IPS-15b (cell line): Measurements from ENCODE around the gene NEK3.

ENCODE experiments used
- H3K27me3 ChIP-seq: one replicate; pipeline ENCODE4 v1.6.1; 2013; ENCODE audit warnings: low read length; ENCODE audit not compliant: control insufficient read depth, insufficient read depth
- H3K36me3 ChIP-seq: one replicate; pipeline ENCODE4 v1.6.1; 2013; ENCODE audit warnings: low read length; ENCODE audit not compliant: control insufficient read depth, insufficient read depth
- H3K4me1 ChIP-seq: one replicate; pipeline ENCODE4 v1.6.1; 2013; ENCODE audit warnings: mild to moderate bottlenecking, low read length; ENCODE audit not compliant: control insufficient read depth, insufficient read depth
- H3K4me3 ChIP-seq: one replicate; pipeline ENCODE4 v1.5.1; 2013; ENCODE audit warnings: low read depth, low read length
- H3K9ac ChIP-seq: one replicate; pipeline ENCODE4 v1.6.1; 2013; ENCODE audit warnings: low read depth, mild to moderate bottlenecking, low read length
- H3K9me3 ChIP-seq: one replicate; pipeline ENCODE4 v1.6.1; 2013; ENCODE audit warnings: mild to moderate bottlenecking, low read length; ENCODE audit not compliant: control insufficient read depth, insufficient read depth

Gene NEK3

GRCh38 chr13:52130641-52131040 lies 28.8 kb downstream of the NEK3 start:
- Histone ChIP-seq H3K27me3 (peaks cover 10% of the 10 kb centered on the region), H3K36me3 (no peaks in the 10 kb centered on the region), H3K9me3 (no peaks in the 10 kb centered on the region), H3K9ac (no peak overlapping the region), H3K4me3 (no peak overlapping the region), H3K4me1 (peaks cover 3% of the 10 kb centered on the region)

- H3K36me3 ChIP-seq = no peaks in the 10 kb centered on the region
- no peaks in the 10 kb centered on the region for H3K9me3 ChIP-seq
- peak within 1 kb of the TSS; percentile 62 for H3K4me3 ChIP-seq
- peaks cover 3% of the 10 kb centered on the region for H3K4me1 ChIP-seq
- H3K27me3 ChIP-seq = peaks cover 10% of the 10 kb centered on the region
- peak within 1 kb of the TSS; percentile 70 for H3K9ac ChIP-seq
Observed at GRCh38 chr13:52128714-52129700, 30.4 kb downstream of the NEK3 start, which contains the start of gene NEK5. Gene NEK5 (minus strand): TSS chr13:52129073. CDS start chr13:52127482, 1,591 bp downstream.

GRCh38 chr13:52127783-52128702 lies 31.4 kb downstream of the NEK3 start:
- no peaks in the 10 kb centered on the region for H3K36me3 ChIP-seq
- H3K4me3 ChIP-seq = peak overlapping the region; percentile 62
- H3K4me1 ChIP-seq = peaks cover 3% of the 10 kb centered on the region
- no peak overlapping the region for H3K9ac ChIP-seq
- H3K9me3 ChIP-seq = no peaks in the 10 kb centered on the region
- H3K27me3 ChIP-seq = peaks cover 10% of the 10 kb centered on the region

- Histone ChIP-seq H3K9me3 (no peaks in the 10 kb centered on the region), H3K36me3 (no peaks in the 10 kb centered on the region), H3K4me1 (peaks cover 3% of the 10 kb centered on the region), H3K4me3 (no peak overlapping the region), H3K27me3 (peaks cover 10% of the 10 kb centered on the region), H3K9ac (no peak overlapping the region)
Observed at GRCh38 chr13:52127378-52127777, 32.0 kb downstream of the NEK3 start.

- no peak overlapping the region for H3K9ac ChIP-seq
- peaks cover 10% of the 10 kb centered on the region for H3K27me3 ChIP-seq
- no peaks in the 10 kb centered on the region for H3K36me3 ChIP-seq
- no peak overlapping the region for H3K4me3 ChIP-seq
- peaks cover 5% of the 10 kb centered on the region for H3K4me1 ChIP-seq
- H3K9me3 ChIP-seq = no peaks in the 10 kb centered on the region
Observed at GRCh38 chr13:52125547-52125946, 33.9 kb downstream of the NEK3 start.

GRCh38 chr13:52118595-52118994 lies 40.8 kb downstream of the NEK3 start:
- H3K4me3 ChIP-seq = no peak overlapping the region
- H3K36me3 ChIP-seq = no peaks in the 10 kb centered on the region
- no peaks in the 10 kb centered on the region for H3K9me3 ChIP-seq
- H3K4me1 ChIP-seq = peaks cover 2% of the 10 kb centered on the region
- H3K9ac ChIP-seq = no peak overlapping the region
- no peaks in the 10 kb centered on the region for H3K27me3 ChIP-seq

- Histone ChIP-seq H3K4me3 (no peak overlapping the region), H3K36me3 (no peaks in the 10 kb centered on the region), H3K27me3 (no peaks in the 10 kb centered on the region), H3K9ac (no peak overlapping the region), H3K4me1 (peaks cover 2% of the 10 kb centered on the region), H3K9me3 (no peaks in the 10 kb centered on the region)
Observed at GRCh38 chr13:52118095-52118494, 41.3 kb downstream of the NEK3 start.

GRCh38 chr13:52112591-52112990 lies 46.8 kb downstream of the NEK3 start:
- Histone ChIP-seq H3K27me3 (no peaks in the 10 kb centered on the region), H3K4me3 (no peak overlapping the region), H3K4me1 (no peaks in the 10 kb centered on the region), H3K9me3 (no peaks in the 10 kb centered on the region), H3K9ac (no peak overlapping the region), H3K36me3 (no peaks in the 10 kb centered on the region)

- no peak overlapping the region for H3K4me3 ChIP-seq
- H3K36me3 ChIP-seq = no peaks in the 10 kb centered on the region
- no peaks in the 10 kb centered on the region for H3K27me3 ChIP-seq
- no peaks in the 10 kb centered on the region for H3K9me3 ChIP-seq
- no peaks in the 10 kb centered on the region for H3K4me1 ChIP-seq
- no peak overlapping the region for H3K9ac ChIP-seq
Observed at GRCh38 chr13:52109116-52109670, 50.2 kb downstream of the NEK3 start.

- H3K4me3 ChIP-seq = no peak overlapping the region
- no peaks in the 10 kb centered on the region for H3K27me3 ChIP-seq
- no peaks in the 10 kb centered on the region for H3K4me1 ChIP-seq
- H3K9me3 ChIP-seq = no peaks in the 10 kb centered on the region
- H3K36me3 ChIP-seq = no peaks in the 10 kb centered on the region
- H3K9ac ChIP-seq = no peak overlapping the region
Observed at GRCh38 chr13:52105841-52106240, 53.6 kb downstream of the NEK3 start.

GRCh38 chr13:52104624-52105023 lies 54.8 kb downstream of the NEK3 start:
- no peaks in the 10 kb centered on the region for H3K36me3 ChIP-seq
- no peak overlapping the region for H3K4me3 ChIP-seq
- H3K4me1 ChIP-seq = no peaks in the 10 kb centered on the region
- H3K9me3 ChIP-seq = no peaks in the 10 kb centered on the region
- H3K27me3 ChIP-seq = no peaks in the 10 kb centered on the region
- no peak overlapping the region for H3K9ac ChIP-seq
